ENCODE measurements around the gene TP53.

Gene TP53

DNA sequence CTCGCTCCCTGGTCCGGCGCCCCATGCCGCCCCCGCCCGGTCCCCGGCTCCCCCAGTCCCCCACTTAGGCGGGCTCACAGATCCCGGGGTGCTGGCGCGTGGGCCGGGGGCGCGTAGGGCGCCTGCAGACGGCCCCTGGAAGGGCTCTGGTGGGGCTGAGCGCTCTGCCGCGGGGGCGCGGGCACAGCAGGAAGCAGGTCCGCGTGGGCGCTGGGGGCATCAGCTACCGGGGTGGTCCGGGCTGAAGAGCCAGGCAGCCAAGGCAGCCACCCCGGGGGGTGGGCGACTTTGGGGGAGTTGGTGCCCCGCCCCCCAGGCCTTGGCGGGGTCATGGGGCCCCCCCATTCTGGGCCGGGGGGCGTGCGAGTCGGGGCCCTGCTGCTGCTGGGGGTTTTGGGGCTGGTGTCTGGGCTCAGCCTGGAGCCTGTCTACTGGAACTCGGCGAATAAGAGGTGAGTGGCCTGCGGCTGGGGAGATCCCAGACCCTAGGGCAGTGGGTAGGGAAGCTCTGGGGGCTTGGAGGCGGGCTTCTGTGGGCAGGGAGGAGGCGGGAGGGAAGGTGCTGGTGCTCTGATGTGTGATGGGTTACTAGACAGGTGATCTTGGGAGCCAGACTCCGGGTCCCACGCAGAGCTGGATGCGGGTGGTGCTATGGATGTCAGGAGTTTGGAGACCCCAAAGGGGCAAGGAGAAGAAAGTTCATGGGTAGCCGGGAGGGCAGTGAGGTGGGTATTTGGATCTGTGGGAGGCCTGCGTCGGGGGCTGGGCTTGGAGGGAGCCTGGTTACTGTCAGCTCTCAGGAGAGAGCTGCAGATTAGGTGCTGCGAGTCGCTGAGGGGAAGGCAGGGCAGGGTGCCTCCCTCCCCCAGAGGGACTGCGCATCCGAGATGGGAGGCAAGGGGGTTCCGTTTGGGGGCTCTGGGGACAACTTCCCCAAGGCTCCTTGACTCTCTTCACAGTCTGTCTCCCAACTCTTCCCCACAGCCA is 18.3 kb upstream of the TP53 start:
- TF ChIP-seq TAF1 (IDR thresholded peaks at IDR 0.05; ENCODE audit: borderline replicate concordance, low read depth, low read length), result no peak
- no peak for TF ChIP-seq POLR2A (IDR thresholded peaks at IDR 0.05; ENCODE audit: low read depth, low read length)
- TF ChIP-seq POLR2AphosphoS5 (IDR thresholded peaks at IDR 0.05; ENCODE audit: low read depth, low read length), result no peak
- FAIRE-seq (no peak), DNase-seq (ENCODE audit: insufficient read length) (no peak)

DNA sequence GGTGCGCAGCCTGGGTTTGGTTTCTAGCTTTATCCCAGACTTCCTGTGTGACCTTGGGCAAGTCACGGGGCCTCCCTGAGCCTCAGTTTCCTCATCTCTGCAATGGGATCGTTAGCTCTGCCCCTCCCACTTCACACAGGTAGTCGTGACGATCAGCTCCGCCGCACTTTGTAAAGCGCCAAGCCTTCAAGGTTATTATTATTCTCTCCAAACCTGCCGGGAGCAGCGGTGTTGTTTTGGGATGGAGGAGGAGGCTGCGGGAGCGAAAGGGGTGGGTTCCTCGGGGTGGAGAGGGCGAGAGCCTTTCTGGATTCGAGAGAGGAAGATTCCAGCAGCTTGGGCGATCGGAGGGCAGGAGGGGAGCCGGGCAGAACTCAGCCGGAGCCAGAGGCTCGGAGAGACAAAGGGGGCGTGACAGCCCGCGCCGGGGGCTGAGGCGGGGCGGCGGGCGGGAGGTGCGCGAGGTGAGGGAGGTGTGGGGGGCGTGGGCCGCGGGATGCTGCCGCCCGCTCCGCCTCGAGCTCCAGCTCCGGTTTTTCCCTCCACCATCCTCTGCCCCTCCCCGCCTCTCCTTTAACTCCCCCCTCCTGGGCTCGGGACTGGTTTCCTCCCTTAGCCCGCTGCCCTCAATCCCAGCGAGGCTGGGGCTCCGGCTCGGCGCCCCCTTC is 17.4 kb upstream of the TP53 start, which contains the start of gene EFNB3:
Gene EFNB3, plus strand, starts transcription at position 602 of the 668 bp plus-strand sequence. CDS start 397 bp downstream, outside the sequence.
- TF ChIP-seq POLR2AphosphoS5 (IDR thresholded peaks at IDR 0.05; ENCODE audit: low read depth, low read length), result no peak
- no peak for TF ChIP-seq TAF1 (IDR thresholded peaks at IDR 0.05; ENCODE audit: borderline replicate concordance, low read depth, low read length)
- TF ChIP-seq POLR2A (IDR thresholded peaks at IDR 0.05; ENCODE audit: low read depth, low read length), result no peak
- no peak for FAIRE-seq
- DNase-seq (ENCODE audit: insufficient read length), result no peak

DNA sequence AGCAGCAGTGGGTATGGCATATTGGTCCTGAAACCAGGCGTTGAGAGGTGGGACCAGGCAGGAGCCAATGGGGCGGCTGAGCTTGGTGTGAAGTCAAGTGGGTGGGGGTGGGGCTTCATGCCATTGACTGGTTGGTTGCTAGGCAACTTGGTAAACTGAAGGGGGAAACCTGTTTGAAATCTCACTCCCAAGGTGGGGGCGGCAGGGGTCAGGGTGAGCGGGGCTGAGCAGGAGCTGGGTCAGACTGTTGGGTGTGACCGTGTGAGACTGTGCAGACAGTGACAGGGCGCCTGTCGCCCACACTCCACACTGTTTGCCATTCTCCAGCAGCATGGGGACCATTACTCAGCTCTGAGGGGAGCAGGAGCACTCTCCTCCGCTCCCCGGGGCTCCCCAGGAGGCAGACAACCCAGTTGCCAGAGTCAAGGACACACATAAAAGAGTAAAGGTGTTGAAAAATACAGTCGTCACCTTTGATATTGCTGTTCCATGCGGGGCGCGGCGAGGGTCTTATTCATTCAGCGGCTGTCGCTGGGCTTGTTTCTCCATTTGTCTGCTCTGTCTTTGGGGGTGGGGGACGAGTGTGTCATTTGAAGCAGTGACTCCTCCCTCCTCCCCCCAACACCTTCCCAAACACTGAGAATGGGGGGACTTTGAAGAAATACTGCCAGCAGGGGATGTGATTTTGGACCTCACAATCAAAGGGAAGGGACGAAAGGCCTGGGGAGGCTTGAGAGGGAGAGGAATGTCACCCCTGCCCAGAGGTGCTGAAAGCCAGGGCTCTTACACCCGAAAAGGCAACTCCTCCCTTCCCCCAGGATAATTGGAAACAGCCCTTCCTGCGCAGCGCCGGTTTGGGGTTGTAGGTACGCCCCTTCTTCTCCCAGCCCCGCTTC is 16.5 kb upstream of the TP53 start:
- DNase-seq (ENCODE audit: insufficient read length), result no peak
- TF ChIP-seq TAF1 (IDR thresholded peaks at IDR 0.05; ENCODE audit: borderline replicate concordance, low read depth, low read length), result no peak
- no peak for TF ChIP-seq POLR2A (IDR thresholded peaks at IDR 0.05; ENCODE audit: low read depth, low read length)
- no peak for TF ChIP-seq POLR2AphosphoS5 (IDR thresholded peaks at IDR 0.05; ENCODE audit: low read depth, low read length)
- FAIRE-seq, result no peak

DNA sequence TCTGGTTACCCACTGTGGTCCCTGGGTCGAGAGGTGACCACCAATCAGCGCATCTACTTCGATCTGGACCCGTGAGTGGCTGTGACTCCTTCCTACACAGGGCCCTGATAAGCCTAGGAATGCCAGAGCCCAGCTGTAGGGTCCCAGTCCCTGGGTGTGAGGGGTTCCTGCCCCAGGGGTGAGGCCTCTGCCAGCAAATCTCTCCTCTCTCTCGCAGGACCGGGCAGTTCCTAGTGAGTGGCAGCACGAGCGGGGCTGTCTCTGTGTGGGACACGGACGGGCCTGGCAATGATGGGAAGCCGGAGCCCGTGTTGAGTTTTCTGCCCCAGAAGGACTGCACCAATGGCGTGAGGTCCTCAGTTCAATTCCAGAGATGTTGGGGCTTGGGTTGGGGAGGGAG is 15.5 kb upstream of the TP53 start:
- DNase-seq (ENCODE audit: insufficient read length), result no peak
- no peak for FAIRE-seq
- no peak for TF ChIP-seq TAF1 (IDR thresholded peaks at IDR 0.05; ENCODE audit: borderline replicate concordance, low read depth, low read length)
- no peak for TF ChIP-seq POLR2A (IDR thresholded peaks at IDR 0.05; ENCODE audit: low read depth, low read length)
- no peak for TF ChIP-seq POLR2AphosphoS5 (IDR thresholded peaks at IDR 0.05; ENCODE audit: low read depth, low read length)

- DNase-seq (ENCODE audit: insufficient read length) (no peak), FAIRE-seq (no peak)
- no peak for TF ChIP-seq TAF1 (IDR thresholded peaks at IDR 0.05; ENCODE audit: borderline replicate concordance, low read depth, low read length)
Observed at GRCh38 chr17:7701681-7702080, 14.4 kb upstream of the TP53 start.

DNA sequence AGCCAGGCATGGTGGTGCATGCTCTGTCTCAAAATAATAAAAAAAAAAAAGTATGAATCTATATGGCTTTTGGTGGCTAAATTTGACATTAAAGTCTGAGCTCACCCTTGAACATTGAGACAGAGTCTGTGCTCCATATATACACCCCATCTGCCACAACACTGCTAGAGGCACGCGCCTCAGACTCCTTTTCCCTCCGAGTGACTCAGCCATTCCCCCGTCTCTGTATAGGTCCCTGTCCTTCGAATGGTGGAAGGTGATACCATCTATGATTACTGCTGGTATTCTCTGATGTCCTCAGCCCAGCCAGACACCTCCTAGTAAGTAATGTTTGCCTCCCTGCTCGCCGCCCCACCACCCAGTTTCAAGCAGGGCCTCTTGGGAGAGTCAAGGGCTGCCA is 13.2 kb upstream of the TP53 start:
- no peak for DNase-seq (ENCODE audit: insufficient read length)
- no peak for FAIRE-seq
- no peak for TF ChIP-seq POLR2A (IDR thresholded peaks at IDR 0.05; ENCODE audit: low read depth, low read length)
- TF ChIP-seq POLR2AphosphoS5 (IDR thresholded peaks at IDR 0.05; ENCODE audit: low read depth, low read length), result no peak
- TF ChIP-seq TAF1 (IDR thresholded peaks at IDR 0.05; ENCODE audit: borderline replicate concordance, low read depth, low read length), result no peak

GRCh38 chr17:7697828-7698588 is 10.7 kb upstream of the TP53 start:
- TF ChIP-seq POLR2A (IDR thresholded peaks at IDR 0.05; ENCODE audit: low read depth, low read length) (no peak), POLR2AphosphoS5 (IDR thresholded peaks at IDR 0.05; ENCODE audit: low read depth, low read length) (no peak), TAF1 (IDR thresholded peaks at IDR 0.05; ENCODE audit: borderline replicate concordance, low read depth, low read length) (no peak)
- FAIRE-seq (no peak), DNase-seq (ENCODE audit: insufficient read length) (no peak)

DNA sequence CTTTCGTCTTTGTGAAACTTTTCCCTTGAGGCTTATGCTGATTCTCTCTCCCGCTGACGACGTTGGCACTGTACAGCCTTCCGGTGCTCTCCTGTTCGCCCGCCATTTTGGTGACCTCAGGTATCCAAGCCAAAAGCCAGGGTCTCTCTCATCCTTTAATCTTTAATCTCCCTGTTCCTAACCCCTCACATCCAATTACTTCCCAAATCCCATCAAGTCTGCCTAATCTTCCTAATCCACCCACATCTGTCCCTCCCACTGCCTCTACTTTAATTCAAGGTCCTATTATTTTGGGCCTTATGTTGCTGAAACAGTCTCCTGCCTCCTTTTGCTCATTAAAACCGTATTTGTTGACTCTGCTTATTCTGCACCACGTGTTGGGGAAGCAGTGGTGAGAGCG is 8.3 kb upstream of the TP53 start:
- DNase-seq (ENCODE audit: insufficient read length), result no peak
- no peak for TF ChIP-seq TAF1 (IDR thresholded peaks at IDR 0.05; ENCODE audit: borderline replicate concordance, low read depth, low read length)
- TF ChIP-seq POLR2AphosphoS5 (IDR thresholded peaks at IDR 0.05; ENCODE audit: low read depth, low read length), result no peak
- TF ChIP-seq POLR2A (IDR thresholded peaks at IDR 0.05; ENCODE audit: low read depth, low read length), result no peak
- FAIRE-seq, result no peak

DNA sequence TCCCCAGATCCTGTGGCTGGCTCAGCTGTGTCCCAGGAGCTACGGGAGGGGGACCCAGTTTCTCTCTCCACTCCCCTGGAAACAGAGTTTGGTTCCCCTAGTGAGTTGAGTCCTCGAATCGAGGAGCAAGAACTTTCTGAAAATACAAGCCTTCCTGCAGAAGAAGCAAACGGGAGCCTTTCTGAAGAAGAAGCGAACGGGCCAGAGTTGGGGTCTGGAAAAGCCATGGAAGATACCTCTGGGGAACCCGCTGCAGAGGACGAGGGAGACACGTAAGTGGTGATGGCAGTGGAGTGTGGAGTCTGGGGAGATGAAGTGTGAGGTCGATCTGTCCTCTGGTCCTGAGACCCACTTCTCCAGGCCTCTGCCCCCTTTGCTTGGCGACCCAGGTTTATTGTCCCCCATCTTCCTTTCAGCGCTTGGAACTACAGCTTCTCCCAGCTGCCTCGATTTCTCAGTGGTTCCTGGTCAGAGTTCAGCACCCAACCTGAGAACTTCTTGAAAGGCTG is 1.6 kb upstream of the TP53 start:
- DNase-seq (ENCODE audit: insufficient read length), result no peak
- no peak for FAIRE-seq
- TF ChIP-seq TAF1 (IDR thresholded peaks at IDR 0.05; ENCODE audit: borderline replicate concordance, low read depth, low read length) (no peak), POLR2A (IDR thresholded peaks at IDR 0.05; ENCODE audit: low read depth, low read length) (no peak), POLR2AphosphoS5 (IDR thresholded peaks at IDR 0.05; ENCODE audit: low read depth, low read length) (no peak)

Measured in GM12892 (cell line).